IMR-90 (cell line): ENCODE results near the gene INPP5F. TPM values are rescaled to one million over a fixed set of nuclear protein-coding genes. Genes with fewer than 3 reads are reported as not detected.

ENCODE experiments used
- ATAC-seq: fragments of 200-7000 bp; cut with Tn5 transposase; 2 replicates; pipeline ENCODE4 v1.9.1; 2020; ENCODE audit warnings: low read depth, mild to moderate bottlenecking, moderate library complexity
- BruUV-seq: library from RNA; stranded (reverse); fragments of 400-500 nt; replicated peaks from 2 replicates; lab custom pipeline; 2021; lab: Mats Ljungman, UMichigan
- CTCF ChIA-PET: fragments of 300-600 bp; formaldehyde crosslinking; extraction: SDS; loops from one replicate; lab custom pipeline; 2021; ENCODE audit warnings: antibody characterized with exemption; lab: Yijun Ruan, JAX
- POLR2A ChIA-PET: fragments of 300-600 bp; sonication (Branson Sonifier 250); formaldehyde crosslinking; loops from one replicate; lab custom pipeline; 2022; ENCODE audit warnings: antibody characterized with exemption; ENCODE audit not compliant: unreplicated experiment; lab: Charles Lee
- DNase-seq: peaks from one replicate; pipeline ENCODE4 v3.0.0; 2013
- H2AFZ ChIP-seq: replicated peaks from 2 replicates; pipeline ENCODE3; 2013; ENCODE audit warnings: low read length, mild to moderate bottlenecking; ENCODE audit not compliant: poor library complexity
- H2AK5ac ChIP-seq: 2 replicates; pipeline ENCODE4 v1.6.1; 2013; ENCODE audit warnings: low read depth, low read length, inconsistent platforms
- H2AK9ac ChIP-seq: replicated peaks from 2 replicates; pipeline ENCODE3; 2013; ENCODE audit warnings: mild to moderate bottlenecking, low read depth, low read length, moderate library complexity; ENCODE audit not compliant: poor library complexity
- H2BK120ac ChIP-seq: 2 replicates; pipeline ENCODE4 v1.6.1; 2013; ENCODE audit warnings: low read depth, low read length, inconsistent platforms
- H2BK15ac ChIP-seq: 3 replicates; pipeline ENCODE4 v1.6.1; 2013; ENCODE audit warnings: low read depth, low read length, inconsistent platforms
- H2BK20ac ChIP-seq: 2 replicates; pipeline ENCODE4 v1.6.1; 2013; ENCODE audit warnings: low read depth, mild to moderate bottlenecking, inconsistent platforms, low read length, moderate library complexity
- H2BK5ac ChIP-seq: 2 replicates; pipeline ENCODE4 v1.6.1; 2013; ENCODE audit warnings: mild to moderate bottlenecking, low read depth, low read length, inconsistent platforms; ENCODE audit not compliant: poor library complexity, severe bottlenecking
- H3K14ac ChIP-seq: replicated peaks from 2 replicates; pipeline ENCODE4 v1.6.1; 2013; ENCODE audit warnings: low read depth, low read length, inconsistent platforms
- H3K18ac ChIP-seq: 2 replicates; pipeline ENCODE4 v1.6.1; 2013; ENCODE audit warnings: low read depth, low read length, control low read depth
- H3K23ac ChIP-seq: 2 replicates; pipeline ENCODE4 v1.6.1; 2013; ENCODE audit warnings: low read depth, low read length, inconsistent platforms
- H3K27ac ChIP-seq: 2 replicates; pipeline ENCODE4 v1.5.1; 2013; ENCODE audit warnings: mild to moderate bottlenecking, control low read depth, low read length; ENCODE audit not compliant: insufficient read depth
- H3K27me3 ChIP-seq: 2 replicates; pipeline ENCODE4 v1.6.1; 2013; ENCODE audit warnings: low read length; ENCODE audit not compliant: control insufficient read depth, insufficient read depth
- H3K36me3 ChIP-seq: 2 replicates; pipeline ENCODE4 v1.6.1; 2013; ENCODE audit warnings: low read length, mixed read lengths; ENCODE audit not compliant: control insufficient read depth, insufficient read depth
- H3K4ac ChIP-seq: 2 replicates; pipeline ENCODE4 v1.6.1; 2013; ENCODE audit warnings: low read depth, low read length, inconsistent platforms
- H3K4me1 ChIP-seq: 2 replicates; pipeline ENCODE4 v1.6.1; 2013; ENCODE audit warnings: low read length, mixed read lengths; ENCODE audit not compliant: control insufficient read depth, insufficient read depth
- H3K4me2 ChIP-seq: 2 replicates; pipeline ENCODE4 v1.6.1; 2013; ENCODE audit warnings: low read depth, mild to moderate bottlenecking, control low read depth, low read length, moderate library complexity
- H3K4me3 ChIP-seq: 2 replicates; pipeline ENCODE4 v1.5.1; 2013; ENCODE audit warnings: low read depth, mild to moderate bottlenecking, control low read depth, low read length, moderate library complexity; ENCODE audit not compliant: insufficient read depth
- H3K56ac ChIP-seq: 2 replicates; pipeline ENCODE4 v1.6.1; 2013; ENCODE audit warnings: low read length, inconsistent platforms; ENCODE audit not compliant: insufficient read depth; ENCODE audit errors: extremely low read depth
- H3K79me1 ChIP-seq, 2 experiments: 2 replicates each; pipeline ENCODE4 v1.6.1; 2013; ENCODE audit warnings: low read length in 2 of 2, inconsistent platforms in 1 of 2, low read depth in 1 of 2
- H3K9ac ChIP-seq: 2 replicates; pipeline ENCODE4 v1.6.1; 2013; ENCODE audit warnings: low read depth, low read length, control low read depth
- H3K9me1 ChIP-seq: 2 replicates; pipeline ENCODE4 v1.6.1; 2013; ENCODE audit warnings: low read length, inconsistent platforms; ENCODE audit not compliant: insufficient read depth
- H3K9me3 ChIP-seq: 2 replicates; pipeline ENCODE4 v1.6.1; 2013; ENCODE audit warnings: low read length; ENCODE audit not compliant: control insufficient read depth, insufficient read depth
- H4K20me1 ChIP-seq: 2 replicates; pipeline ENCODE4 v1.6.1; 2013; ENCODE audit warnings: low read length, inconsistent platforms; ENCODE audit not compliant: insufficient read depth
- H4K5ac ChIP-seq: 2 replicates; pipeline ENCODE4 v1.6.1; 2013; ENCODE audit warnings: mild to moderate bottlenecking, low read depth, low read length, control low read depth
- H4K8ac ChIP-seq, 2 experiments: 2 replicates each; pipeline ENCODE4 v1.6.1; 2013; ENCODE audit warnings: low read depth in 2 of 2, low read length in 2 of 2, control low read depth in 1 of 2, inconsistent platforms in 1 of 2
- H4K91ac ChIP-seq: 2 replicates; pipeline ENCODE4 v1.6.1; 2013; ENCODE audit warnings: low read depth, low read length, inconsistent platforms; ENCODE audit not compliant: insufficient read depth
- CTCF ChIP-seq: conservative IDR thresholded peaks from 2 replicates; pipeline ENCODE4 v1.5.1; 2012; ENCODE audit warnings: mild to moderate bottlenecking, low read depth, low read length, improper control_type of control experiment
- FOS ChIP-seq: fragments of 150-350 bp; IDR thresholded peaks from 2 replicates; pipeline ENCODE4 v1.6.1; 2016; ENCODE audit warnings: low read depth, low read length
- WGBS, 2 experiments: methylation state at CpG; one replicate each; pipeline versions ENCODE4 v1.1.5 to v1.1.7; 2013; ENCODE audit warnings: missing lambda C conversion rate in 2 of 2; ENCODE audit not compliant: insufficient read length in 1 of 2; ENCODE audit errors: extremely low coverage in 2 of 2; 5-methylcytosine and 5-hydroxymethylcytosine counted together
- dilution Hi-C: fragments of 300-500 bp; cut with HindIII; formaldehyde crosslinking; loops from one replicate; pipeline ENCODE4 v1.14.3; 2018; ENCODE audit warnings: low sequenced_read_pairs; ENCODE audit not compliant: unreplicated experiment
- in situ Hi-C: fragments of 300-500 bp; cut with MboI; formaldehyde crosslinking; loops from 3 replicates; pipeline ENCODE4 v1.14.3; 2019; ENCODE audit warnings: low sequenced_read_pairs, inconsistent platforms, mixed read lengths
- intact Hi-C: fragments of 100-400 bp; cut with micrococcal nuclease; formaldehyde crosslinking; loops from 2 replicates; pipeline ENCODE4 v1.10.0; 2022
- polyA plus RNA-seq, 3 experiments: library from polyadenylated mRNA; depleted of rRNA; stranded (reverse); fragments of >200 nt; gene quantifications; 2 replicates each; pipeline ENCODE4 v1.2.3, GENCODE V29; 2012; ENCODE audit warnings: low replicate concordance in 1 of 3
- total RNA-seq: library from RNA; depleted of rRNA; stranded (reverse); fragments of >200 nt; gene quantifications from 2 replicates; pipeline ENCODE4 v1.2.3, GENCODE V29; 2012

The INPP5F gene
- total and polyA plus RNA-seq, 2 of the 4 experiments (the other 2 are of a cell fraction) = 19.0 to 29.6 TPM

GRCh38 chr10:119803264-119803663 is 77.4 kb downstream of the INPP5F start:
- CTCF ChIA-PET = interaction anchor here (0.7 to 1.6 kb wide), 3 partner anchors 52 to 117 kb away, joined by 3 to 8 read pairs (median 3); no protein-coding TSS in a partner anchor
- Histone ChIP-seq H4K5ac (no peak overlapping the region), H2BK20ac (no peak overlapping the region), H2BK5ac (peak overlapping the region; percentile 73), H3K18ac (no peak overlapping the region), H2BK15ac (no peak overlapping the region), H3K4ac (no peak overlapping the region), H3K14ac (no peak overlapping the region), H3K4me1 (no peaks in the 10 kb centered on the region; the same call in 1 of the 2 replicates), H3K27me3 (no peaks in the 10 kb centered on the region), H3K79me1 (no peaks in the 10 kb centered on the region), H2AFZ (no peak overlapping the region), H4K91ac (no peak overlapping the region), H2AK9ac (no peak overlapping the region), H3K9me1 (peaks cover 6% of the 10 kb centered on the region), H2BK120ac (no peak overlapping the region), H3K27ac (no peak overlapping the region), H3K4me2 (peak overlapping the region; percentile 24; the same call in 1 of the 2 replicates), H3K9me3 (no peaks in the 10 kb centered on the region), H2AK5ac (no peak overlapping the region), H3K9ac (no peak overlapping the region), H3K23ac (no peak overlapping the region), H3K4me3 (no peak overlapping the region), H4K8ac (no peak overlapping the region; a peak in 1 of 4 replicates), H3K36me3 (no peaks in the 10 kb centered on the region; the same call in 1 of the 2 replicates), H4K20me1 (no peaks in the 10 kb centered on the region), H3K56ac (no peak overlapping the region)
- ATAC-seq (peak; percentile 96), DNase-seq (peak; percentile 73)
- POLR2A ChIA-PET = no interaction called here
- WGBS, 2 experiments = no CpG with 5 or more reads among the region's 1 CpG
- no TSS peak for BruUV-seq
- 0 out of 2 replicates have a peak, but pooled peaks have one; percentile 35 for TF ChIP-seq FOS
- no peak for TF ChIP-seq CTCF
- dilution Hi-C loops = no loop called here
- in situ Hi-C loops = no loop called here
- intact Hi-C loops = no loop called here
